GM21723 (cell line): ENCODE measurements around the gene TSPAN17.
"Not testable (repeated sequence)": the region's sequence is repeated elsewhere in the genome, so short reads cannot be mapped to it uniquely, and the experiment has no call there.

ENCODE experiments used
- ATAC-seq: cut with Tn5 transposase; IDR thresholded peaks from one replicate; pipeline ENCODE4 v1.9.1; 2021; ENCODE audit warnings: mild to moderate bottlenecking, moderate library complexity; ENCODE audit not compliant: unreplicated experiment

TSPAN17 gene

DNA sequence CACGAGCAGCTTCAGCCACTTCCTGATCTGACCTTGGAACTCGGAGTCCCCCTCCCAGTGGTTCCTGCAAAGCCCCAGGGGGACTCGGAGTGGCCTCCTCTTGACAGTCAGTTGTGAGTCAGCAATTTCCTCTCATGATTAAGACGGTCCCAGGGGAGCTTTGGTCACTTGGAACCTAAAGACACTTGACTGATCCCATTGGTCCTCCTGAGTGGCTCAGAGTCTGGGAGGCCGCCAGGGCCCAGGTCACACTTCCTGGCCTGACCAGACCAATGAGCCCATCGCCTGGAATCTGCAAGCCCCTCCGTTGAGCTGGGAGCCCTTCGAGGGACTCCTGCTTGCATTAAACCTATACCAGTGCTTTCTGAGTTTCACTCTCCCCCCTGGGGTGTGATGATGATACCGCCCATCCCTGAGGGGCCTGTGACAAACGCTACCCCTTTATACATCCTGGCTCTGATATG is 29.1 kb downstream of the TSPAN17 start:
- ATAC-seq: peak; percentile 60

DNA sequence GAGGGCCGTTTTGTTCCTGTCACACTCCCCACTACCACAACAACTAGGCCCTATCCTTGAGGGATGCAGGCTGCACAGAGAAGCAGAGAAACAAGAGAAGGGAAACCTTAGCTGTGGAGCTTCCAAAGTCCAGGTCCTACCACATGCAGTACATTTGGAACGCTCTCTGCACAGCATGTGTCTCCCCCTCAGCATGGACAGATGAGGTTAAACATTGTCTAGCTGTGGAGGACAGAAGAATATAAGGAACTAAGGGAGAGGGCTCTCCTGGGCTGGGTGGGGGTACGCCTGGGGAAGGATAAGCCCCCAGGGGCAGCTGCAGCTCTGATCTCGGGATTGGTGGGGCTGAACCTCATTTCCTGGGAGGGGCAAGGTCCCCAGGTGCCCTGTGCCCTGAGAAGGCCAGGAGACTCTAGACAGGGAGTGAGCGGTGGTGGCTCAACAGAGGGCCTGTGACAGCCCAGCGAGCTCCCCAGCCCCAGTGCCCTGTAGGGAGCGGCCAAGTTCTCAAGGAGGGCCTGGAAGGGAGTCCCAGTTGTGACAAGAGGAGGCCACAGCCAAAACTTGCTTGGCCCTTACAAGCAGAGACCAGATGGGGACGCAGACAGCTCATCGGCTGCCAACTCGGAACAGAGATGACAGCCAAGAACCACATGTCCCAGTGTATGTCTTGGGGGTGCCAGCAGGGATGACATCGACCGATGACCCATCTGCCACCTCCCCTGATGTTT is 30.1 kb downstream of the TSPAN17 start:
- no peak for ATAC-seq

DNA sequence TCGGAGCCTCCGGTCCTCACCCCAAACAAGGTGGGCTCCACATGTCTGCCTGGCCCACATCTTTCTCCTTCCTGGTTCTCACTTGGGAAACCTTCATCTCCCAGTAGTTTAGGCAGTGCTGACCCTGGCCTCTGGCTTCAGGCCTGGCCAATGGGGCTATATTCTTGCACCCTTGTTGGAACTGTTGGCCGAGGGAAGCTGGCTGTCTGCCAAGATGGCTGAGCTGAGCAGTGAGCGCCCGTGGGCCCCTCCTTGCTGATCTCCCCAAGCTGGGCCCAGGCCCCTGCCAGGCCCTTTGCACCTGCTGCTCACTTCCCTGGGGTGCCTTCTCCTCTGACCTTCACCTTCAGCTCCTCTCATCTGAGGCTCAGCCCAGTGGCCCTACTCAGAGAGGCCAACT is 31.3 kb downstream of the TSPAN17 start:
- ATAC-seq: no peak

DNA sequence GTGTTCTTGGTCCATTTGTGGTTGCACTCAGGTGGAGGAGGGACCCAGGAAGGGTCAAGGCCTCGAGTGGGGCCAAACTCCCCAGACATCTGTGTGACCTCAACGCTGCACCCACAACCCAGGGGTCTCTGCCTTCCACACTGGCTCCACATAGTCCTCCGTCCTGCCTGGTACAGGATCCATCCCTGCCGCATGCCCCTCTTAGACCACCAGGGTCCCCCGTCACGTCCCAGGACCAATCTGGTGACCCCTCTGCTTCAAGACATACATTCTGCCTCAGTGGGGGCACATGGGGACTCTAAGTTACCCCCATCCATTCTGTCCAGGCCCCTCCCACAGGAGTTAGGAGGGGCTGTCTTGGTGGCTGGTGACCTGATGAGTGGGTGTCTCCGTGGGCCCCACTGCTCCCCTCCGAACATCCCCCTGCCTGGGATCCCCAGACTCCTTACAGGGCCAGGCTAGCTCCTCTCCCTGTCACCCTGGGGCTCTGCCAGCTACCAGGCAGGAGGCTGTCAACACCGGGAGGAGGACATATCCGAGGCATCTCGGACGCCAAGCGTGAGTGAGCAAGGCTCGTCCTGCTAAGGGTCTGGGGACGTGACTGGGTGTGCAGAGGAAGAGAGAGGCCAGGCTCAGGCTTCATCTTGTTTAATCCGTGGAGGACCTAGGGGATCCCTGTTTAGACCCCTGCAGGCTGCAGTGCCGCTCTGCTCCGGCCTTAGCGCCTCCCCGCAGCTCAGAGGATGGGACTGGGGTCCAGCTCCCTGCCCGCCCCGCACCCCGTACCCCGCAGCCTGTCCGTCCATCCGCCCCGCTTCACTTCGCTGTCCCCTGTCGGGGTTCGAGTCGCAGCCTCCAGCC is 32.3 kb downstream of the TSPAN17 start:
- ATAC-seq: no peak

DNA sequence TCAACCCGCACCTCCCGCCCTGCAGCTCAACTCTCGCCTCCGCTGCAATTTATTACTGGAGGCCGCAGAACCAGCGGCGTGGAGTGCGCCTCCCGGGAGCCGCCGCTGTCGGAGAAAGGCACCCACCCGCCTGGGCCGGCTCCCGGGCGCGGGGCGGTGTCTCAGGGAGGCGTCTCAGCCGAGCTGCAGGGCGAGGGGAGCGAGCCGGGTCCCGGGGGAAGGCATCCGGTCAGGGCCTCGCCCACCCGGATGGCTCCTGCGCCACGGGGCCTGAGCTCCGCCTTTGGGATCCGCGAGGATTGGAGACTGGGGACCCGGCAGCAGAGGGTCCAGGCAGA is 32.9 kb downstream of the TSPAN17 start:
- ATAC-seq: no peak

DNA sequence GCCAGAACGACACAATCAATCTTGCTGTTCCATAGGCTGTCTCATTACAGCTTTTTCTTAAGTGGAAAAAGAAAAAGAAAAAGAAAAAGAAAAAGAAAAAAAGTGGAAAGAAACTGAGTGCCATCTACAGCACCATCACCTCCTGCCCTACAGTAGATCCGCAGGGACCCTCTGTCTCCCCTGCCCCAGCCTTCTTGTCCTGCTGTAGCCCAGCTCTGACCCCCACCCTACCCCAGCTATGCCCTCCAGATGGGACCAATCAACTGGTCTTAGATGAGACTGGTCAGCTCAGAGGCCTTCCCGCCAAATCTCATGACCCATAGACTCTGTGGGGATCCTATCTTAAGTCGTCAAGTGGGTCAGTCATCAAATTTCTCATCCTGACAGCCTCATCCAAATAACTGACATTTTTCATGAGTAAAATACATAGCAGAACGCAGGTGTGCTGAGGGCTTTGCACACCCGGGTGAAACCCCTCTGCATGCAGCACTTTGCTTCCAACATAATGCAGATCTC is 34.8 kb downstream of the TSPAN17 start:
- ATAC-seq: no peak

DNA sequence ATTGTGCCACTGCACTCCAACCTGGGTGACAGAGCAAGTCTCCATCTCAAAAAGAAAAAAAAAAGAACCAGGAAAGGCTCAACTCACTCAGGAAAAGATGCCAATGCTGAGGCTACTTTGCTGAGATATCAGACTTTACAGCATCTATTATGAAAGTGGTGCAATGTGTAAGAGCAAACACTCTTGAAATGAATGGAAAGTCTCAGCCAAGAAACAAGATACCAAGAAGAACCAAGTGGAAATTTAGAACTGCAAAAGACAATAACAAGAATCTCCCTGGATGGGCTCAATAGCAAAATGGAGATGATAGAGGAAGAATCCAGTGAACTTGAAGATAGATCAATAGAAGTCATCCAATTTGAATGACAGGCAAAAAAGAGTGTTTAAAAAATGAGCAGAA is 37.7 kb downstream of the TSPAN17 start:
- ATAC-seq: no peak

DNA sequence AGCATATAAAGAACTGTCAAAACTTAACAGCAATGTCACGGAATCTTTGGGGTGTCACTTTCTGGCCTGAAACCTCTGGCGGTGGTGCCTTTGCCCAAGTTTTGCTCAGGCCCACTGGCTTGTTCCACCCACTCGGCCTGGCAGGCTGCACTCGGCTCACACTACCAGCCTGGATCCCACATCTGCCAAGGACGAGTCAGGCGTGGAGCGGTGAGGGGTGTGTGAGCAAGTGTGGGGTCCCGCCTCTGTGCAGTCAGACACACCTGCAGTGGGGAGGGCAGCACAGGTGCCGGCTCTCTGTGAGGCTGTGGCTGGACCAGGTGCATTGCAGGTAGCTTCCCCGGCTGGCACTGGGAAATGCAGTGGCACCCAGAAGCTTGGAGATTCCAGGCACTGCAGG is 40.0 kb downstream of the TSPAN17 start:
- ATAC-seq: no peak

DNA sequence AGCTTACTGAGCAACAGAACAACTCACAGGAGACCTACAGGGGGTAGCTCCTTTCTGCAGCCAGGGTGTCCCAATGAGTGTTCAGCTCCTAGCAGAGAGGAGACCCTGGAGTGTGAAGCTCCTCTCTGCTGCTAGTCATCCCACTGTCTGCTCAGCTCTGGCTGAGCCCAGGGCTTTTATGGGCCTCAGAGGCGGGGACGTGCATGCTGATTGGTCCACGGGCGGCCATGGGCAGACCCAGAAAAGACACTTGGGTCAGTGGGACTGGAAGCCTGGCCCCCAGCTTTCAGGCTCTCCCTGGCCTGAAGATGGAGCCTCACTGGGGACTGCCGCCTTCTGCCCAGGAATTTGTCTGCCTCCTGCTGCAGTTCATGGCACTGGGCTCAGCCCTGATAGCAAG is 40.6 kb downstream of the TSPAN17 start:
- ATAC-seq: no peak

DNA sequence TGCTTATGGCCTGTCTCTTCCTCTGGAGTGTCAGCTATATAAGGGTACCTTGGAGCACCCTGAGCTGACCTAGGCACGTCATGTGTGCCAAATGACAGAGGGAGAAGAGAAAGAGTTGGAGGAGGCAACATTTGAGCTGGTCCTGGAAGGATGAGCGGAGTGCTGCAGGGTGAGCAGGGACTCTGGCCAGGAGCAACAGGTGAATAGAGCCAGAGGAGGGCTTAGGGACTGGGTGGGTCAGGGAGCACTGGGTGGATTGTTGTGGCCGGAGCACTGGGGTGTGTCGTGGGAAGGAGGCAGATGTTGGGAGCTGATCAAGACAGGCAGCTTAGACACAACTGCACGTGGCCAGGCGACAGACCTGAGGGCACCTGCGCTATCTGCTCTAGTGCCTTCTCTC is 43.6 kb downstream of the TSPAN17 start:
- no peak for ATAC-seq

DNA sequence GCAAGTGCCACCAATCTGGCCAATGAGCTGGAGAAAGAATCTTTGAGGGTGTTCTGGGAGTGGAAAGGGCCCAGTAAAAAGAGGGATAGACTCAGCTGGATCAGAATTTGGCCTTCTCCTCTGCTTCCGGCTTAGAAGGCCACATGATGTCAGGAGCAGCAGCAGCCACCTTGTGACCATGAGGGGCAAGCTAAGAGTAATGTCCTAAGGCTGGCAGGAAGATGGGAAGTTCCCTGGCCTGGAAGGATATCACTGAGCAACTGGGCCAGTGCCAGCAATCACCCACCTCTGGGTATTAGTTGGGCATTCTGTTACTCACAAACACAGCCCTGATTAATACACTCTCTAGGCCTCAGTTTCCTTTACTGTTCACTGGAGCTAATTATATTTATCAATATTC is 44.2 kb downstream of the TSPAN17 start:
- no peak for ATAC-seq

DNA sequence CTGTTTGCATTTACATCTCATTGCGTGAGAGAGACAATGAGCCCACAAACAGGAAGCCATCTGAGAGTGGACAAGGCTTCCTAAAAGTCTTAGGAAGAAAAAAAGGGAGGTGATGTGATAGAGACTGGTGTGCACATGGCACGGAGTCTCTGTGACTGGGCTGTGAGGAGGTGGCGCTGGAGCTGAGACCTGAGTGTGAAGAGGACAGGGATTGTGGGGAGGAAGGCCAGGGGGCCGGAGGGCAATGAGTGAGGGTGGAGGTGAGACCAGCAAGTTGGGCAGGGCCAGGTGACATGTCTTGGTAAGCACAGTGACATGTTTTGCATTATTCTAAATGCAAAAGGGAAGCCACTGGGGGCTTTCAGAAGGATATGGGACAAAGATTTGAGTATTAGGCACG is 45.0 kb downstream of the TSPAN17 start:
- ATAC-seq: no peak

DNA sequence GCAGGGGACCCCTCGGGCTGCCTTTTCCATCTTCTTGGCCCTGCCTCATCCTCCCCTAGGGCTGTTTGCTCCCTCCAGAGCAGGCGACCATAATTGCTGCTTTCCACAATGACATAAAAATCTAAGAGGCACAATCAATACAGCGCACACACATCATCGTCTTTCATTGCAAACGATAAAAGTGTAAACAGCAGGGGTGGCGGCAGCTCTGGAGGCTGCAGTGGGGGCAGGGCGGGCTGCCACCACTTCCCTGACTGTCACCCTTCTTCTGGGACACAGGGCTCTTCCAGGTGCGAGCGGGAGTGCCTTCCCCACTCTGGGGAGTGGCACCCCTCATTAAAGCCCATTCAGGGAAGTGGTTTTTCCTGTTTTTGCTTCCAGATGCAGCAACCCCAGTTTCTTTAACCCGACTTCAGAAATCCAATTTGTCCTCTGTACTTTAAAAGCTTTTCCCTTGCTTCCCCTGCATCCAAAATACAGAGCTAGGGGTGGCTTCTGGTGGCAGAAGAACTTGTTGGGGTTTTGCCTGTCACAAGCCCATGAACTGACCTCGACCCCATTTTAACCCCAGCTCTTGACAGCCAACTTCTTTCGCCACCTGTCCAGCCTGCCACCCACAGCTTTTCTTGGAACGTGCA is 45.7 kb downstream of the TSPAN17 start:
- ATAC-seq: no peak

DNA sequence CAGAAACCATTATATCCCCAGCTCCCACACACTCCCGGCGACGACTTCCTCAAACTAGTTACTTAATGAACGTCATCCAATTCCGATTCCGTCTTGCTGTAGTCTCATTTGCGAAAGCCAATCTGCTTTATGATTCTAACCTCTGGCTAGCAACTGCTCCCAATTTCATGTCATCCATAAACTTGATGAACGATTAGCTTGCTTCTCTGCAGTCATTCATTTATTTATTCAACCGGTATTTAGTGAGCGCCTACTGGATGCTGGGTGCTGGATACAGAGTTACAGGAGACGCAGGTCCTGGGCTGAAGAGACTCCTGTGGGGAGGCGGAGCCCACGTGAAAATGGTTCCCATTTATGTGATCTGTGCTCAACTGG is 46.2 kb downstream of the TSPAN17 start:
- no peak for ATAC-seq

DNA sequence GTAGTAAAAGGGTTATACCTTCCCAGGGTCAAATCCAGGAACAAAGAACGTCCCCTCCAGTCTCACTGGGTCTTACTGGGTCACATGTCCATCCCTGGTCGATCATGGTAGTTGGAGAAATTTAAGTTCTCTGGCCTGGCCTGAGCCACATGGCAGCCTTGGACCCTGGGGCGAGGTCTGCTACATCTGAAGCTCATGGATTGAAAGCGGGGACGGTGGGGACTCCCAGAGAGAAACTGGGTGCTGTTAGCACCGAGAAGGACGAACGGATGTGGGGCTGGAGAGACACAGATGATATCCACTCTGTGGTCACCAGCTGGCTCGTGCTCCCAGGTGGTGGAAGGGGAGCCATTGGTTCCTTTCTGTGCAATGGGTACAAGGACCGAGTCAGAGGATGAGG is 46.9 kb downstream of the TSPAN17 start:
- ATAC-seq: no peak

DNA sequence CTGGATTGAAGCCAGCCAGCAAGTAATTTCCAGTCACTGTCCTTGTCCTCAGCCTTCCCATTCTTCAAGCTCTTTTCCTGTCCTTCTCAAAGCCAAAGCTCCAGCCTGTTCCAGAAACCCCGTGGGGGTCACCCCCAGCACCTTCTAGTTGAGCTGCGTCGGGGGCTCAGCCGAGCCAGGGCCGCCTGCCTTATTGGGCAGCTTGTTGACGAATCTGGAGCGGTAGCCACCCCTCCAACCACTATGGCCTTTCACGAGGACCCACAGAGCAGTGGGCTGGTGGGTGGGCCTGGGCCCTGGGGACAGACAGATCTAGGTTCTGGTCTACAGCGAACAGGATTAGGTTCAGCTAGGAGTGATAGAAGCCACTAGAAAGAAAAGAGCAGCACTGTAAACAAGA is 47.3 kb downstream of the TSPAN17 start:
- no peak for ATAC-seq

DNA sequence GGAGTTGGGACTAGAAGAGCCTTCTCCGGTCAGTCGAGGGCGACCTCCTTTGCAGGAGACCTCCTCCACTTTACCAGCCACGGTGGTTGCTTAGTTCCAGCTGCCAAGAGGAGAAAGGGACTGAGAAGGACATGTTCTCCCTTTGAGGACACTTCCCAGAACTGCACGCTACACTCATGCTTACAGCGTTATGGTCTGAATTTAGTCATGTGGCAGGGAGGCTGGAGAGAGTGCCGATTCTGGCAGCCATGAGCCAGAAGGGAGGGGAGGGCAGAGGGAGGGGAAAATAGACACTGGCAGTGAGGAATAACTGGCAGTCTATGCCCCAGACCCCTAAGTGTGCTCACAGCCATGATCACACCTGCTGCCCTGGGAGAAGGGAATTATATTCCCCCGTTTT is 47.8 kb downstream of the TSPAN17 start:
- ATAC-seq: no peak

DNA sequence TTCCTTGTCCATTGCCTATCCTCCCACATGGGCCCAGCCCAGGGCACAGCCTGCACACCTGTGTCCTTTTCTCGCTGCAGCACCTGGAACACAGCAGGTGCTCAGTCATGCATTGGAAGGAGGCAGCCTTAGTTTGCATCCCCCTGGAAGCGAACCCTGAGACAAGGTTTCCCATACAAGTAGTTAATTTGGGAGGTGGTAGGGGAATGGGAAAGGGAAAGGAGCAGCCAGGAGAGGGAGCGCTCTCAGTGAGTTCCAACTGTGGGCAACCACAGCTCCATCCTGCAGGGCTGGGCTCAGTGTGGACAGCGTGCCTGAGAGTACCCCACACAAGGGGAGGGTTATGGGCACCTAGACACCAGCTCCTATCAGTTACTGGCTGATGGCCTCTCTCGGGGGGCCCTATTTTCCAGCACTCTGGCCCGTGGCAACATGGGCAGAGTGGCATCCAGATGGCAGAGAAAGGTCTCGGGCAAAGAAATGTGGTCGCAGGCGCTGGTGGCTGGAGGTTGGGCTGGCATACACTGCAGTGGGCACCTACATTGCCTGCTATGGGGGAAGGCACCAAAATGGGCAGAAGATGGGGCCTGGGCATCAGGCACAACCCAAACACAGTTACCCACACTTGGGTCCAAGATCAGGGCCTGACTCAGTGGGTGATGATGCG is 50.1 kb downstream of the TSPAN17 start:
- no peak for ATAC-seq

DNA sequence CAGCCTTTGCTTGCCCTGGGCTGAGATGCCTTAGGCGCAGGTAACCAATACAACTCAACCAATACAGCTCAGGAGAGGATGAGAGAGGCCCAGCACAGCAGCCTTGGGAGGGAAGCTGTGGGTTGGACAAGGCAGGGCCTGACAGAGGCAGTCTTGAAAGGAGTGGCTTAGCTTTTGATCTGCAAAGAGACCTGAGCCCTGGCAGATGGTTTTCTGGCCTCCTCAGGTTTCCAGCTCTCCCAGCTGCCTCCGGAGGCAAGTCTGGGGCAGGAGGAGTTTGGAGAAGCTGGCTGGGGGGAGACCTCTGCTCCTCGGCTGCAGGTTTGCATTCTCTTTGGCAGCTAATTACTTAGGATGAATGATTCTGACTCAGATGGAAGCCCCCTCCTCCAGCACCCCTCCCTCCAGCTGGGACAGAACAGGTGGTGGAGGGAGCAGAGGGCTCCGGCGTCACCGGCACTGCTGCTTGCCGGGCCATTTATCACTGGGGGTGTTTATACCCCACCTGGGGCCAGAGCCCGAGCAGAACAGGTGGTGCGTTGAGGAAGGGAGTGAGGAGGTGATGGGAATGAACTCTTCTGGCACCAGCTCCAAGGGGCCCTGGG is 50.8 kb downstream of the TSPAN17 start:
- ATAC-seq: no peak

DNA sequence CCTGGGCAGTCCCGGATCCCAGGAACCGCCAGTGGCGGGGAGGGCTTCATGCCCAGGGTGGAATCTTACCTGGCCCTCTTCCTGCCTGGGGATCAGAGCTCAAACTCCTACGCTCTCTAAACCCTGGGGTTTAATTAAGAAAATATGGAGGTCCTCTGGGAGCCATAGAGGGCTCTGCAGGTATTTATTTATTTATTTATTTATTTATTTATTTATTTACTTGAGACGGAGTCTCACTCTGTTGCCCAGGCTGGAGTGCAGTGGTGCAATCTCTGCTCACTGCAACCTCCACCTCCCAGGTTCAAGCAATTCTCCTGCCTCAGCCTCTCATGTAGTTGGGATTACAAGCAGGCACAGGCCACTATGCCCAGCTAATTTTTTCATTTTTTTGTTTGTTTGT is 52.2 kb downstream of the TSPAN17 start:
- ATAC-seq: not testable (repeated sequence)
